H1 (cell line): ENCODE results near the gene TACC2. TPM values are rescaled to one million over a fixed set of nuclear protein-coding genes. Genes with fewer than 3 reads are reported as not detected.

Source experiments
- EGR1 ChIP-seq: IDR thresholded peaks from 2 replicates; pipeline ENCODE4 v1.6.1; 2011; ENCODE audit warnings: low read depth, low read length, borderline replicate concordance
- HDAC6 ChIP-seq: IDR thresholded peaks from one replicate; pipeline ENCODE4 v1.7.1; 2012; ENCODE audit warnings: low read depth, mild to moderate bottlenecking, inconsistent platforms, low read length, moderate library complexity
- SIN3A ChIP-seq, 2 experiments: IDR thresholded peaks in 1 of 2; conservative IDR thresholded peaks in 1 of 2; 2 replicates each; pipeline ENCODE4 v1.6.1; 2011 to 2012; ENCODE audit warnings: low read length in 2 of 2, improper control_type of control experiment in 1 of 2, low read depth in 1 of 2, mild to moderate bottlenecking in 1 of 2
- SIRT6 ChIP-seq: IDR thresholded peaks from one replicate; pipeline ENCODE4 v1.7.1; 2012; ENCODE audit warnings: low read length, inconsistent platforms
- SIX5 ChIP-seq: IDR thresholded peaks from 2 replicates; pipeline ENCODE4 v1.6.1; 2011; ENCODE audit warnings: mild to moderate bottlenecking, low read depth, low read length
- SP1 ChIP-seq: IDR thresholded peaks from 2 replicates; pipeline ENCODE4 v1.6.1; 2011; ENCODE audit warnings: low read depth, low read length
- polyA plus RNA-seq, 7 experiments: library from polyadenylated mRNA; depleted of rRNA in 3 of 7; stranded (reverse) in 5 of 7; unstranded in 2 of 7; fragments of >200 nt in 5 of 7; fragments of 200-250 nt in 2 of 7; gene quantifications; 1 replicate in 5 of 7; 2 replicates in 1 of 7; 4 replicates in 1 of 7; pipeline versions ENCODE4 v1.2.1 to v1.2.3, GENCODE V29; 2011 to 2013; ENCODE audit warnings: missing spikeins in 2 of 7, mixed read lengths in 2 of 7
- total RNA-seq: library from RNA; stranded (reverse); fragmentation: NEBNext Ultra II Directional; extraction: Animal tissue kit (Norgen Biotek cat#: 25700); gene quantifications from 2 replicates; pipeline ENCODE4 v1.2.1, GENCODE V29; 2021

TACC2 gene
- total and polyA plus RNA-seq, 2 of the 8 experiments (the other 6 are each of a cell fraction or from before 2014, with no cell fraction given), result 21.2 to 46.6 TPM

DNA sequence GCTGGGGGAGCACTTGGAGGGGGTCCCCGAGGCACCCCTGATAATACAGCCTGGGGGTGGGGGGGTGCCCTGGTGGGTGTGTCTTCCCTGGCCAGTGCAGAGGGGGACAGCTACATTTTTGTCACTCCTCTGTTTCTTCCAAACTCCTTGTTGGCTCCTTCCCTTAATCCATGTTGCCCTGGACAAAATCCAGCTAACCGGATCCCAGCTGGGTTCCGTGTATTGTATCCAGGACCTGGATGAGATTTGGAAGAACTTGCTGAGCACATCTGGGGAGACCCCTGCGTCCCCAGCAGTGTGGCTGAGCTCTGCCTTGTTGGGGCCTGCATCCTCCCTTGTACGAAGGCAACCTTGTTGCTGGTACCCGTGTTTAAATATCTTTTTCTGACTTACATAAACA is 195.3 kb downstream of the TACC2 start (continued):
- TF ChIP-seq SIN3A (conservative IDR thresholded peaks at IDR 0.05 in 1 of 2, IDR thresholded peaks at IDR 0.05 in 1 of 2; ENCODE audit: low read depth in 1 of 2, low read length in 2 of 2) (no peak), EGR1 (no peak), HDAC6 (no peak), SP1 (no peak), SIX5 (no peak), SIRT6 (no peak)
